HepG2 (cell line): Measurements from ENCODE around the gene MGST2. TPM values are rescaled to one million over a fixed set of nuclear protein-coding genes. Genes with fewer than 3 reads are reported as not detected.

Source experiments
- AHDC1 ChIP-seq: sonication (generic); formaldehyde crosslinking; IDR thresholded peaks from 2 replicates; pipeline ENCODE4 v1.5.1; 2020; ENCODE audit warnings: mild to moderate bottlenecking, missing genetic modification reagents, borderline replicate concordance
- DRAP1 ChIP-seq: IDR thresholded peaks from 2 replicates; pipeline ENCODE4 v1.6.1; 2016; ENCODE audit warnings: missing genetic modification reagents, missing compliant biosample characterization
- KIAA2018 ChIP-seq: sonication (generic); formaldehyde crosslinking; IDR thresholded peaks from 2 replicates; pipeline ENCODE4 v1.5.0; 2020; ENCODE audit warnings: mild to moderate bottlenecking, missing genetic modification reagents, borderline replicate concordance
- MED1 ChIP-seq: sonication (generic); formaldehyde crosslinking; IDR thresholded peaks from 2 replicates; pipeline ENCODE4 v1.4.0; 2020; ENCODE audit warnings: missing genetic modification reagents
- NR3C1 ChIP-seq: sonication (generic); formaldehyde crosslinking; IDR thresholded peaks from 2 replicates; pipeline ENCODE4 v1.4.0; 2020; ENCODE audit warnings: missing genetic modification reagents
- POLR2AphosphoS5 ChIP-seq: IDR thresholded peaks from 2 replicates; pipeline ENCODE4 v1.6.1; 2012; ENCODE audit warnings: low read depth, low read length
- RBFOX2 ChIP-seq: fragments of 200-400 bp; formaldehyde crosslinking; IDR thresholded peaks from 2 replicates; pipeline ENCODE4 v1.6.1; 2017; ENCODE audit warnings: low read depth, mild to moderate bottlenecking, low read length
- ZBTB49 ChIP-seq: sonication (generic); formaldehyde crosslinking; IDR thresholded peaks from 2 replicates; pipeline ENCODE4 v1.4.0; 2020; ENCODE audit warnings: missing genetic modification reagents, borderline replicate concordance
- ZNF224 ChIP-seq: sonication (generic); formaldehyde crosslinking; IDR thresholded peaks from 2 replicates; pipeline ENCODE4 v1.5.0; 2020; ENCODE audit warnings: mild to moderate bottlenecking, missing genetic modification reagents
- polyA plus RNA-seq, 8 experiments: library from polyadenylated mRNA; depleted of rRNA in 3 of 8; stranded (reverse) in 7 of 8; unstranded in 1 of 8; fragments of >200 nt; fragmentation: Illumina TruSeq in 4 of 8; extraction: Trizol in 4 of 8; gene quantifications; 2 replicates each; pipeline versions ENCODE4 v1.2.1 to v1.2.3, GENCODE V29; 2011 to 2016; ENCODE audit warnings: low read depth in 4 of 8, missing spikeins in 1 of 8, mixed read lengths in 1 of 8; ENCODE audit not compliant: insufficient read depth in 1 of 8
- total RNA-seq, 5 experiments: library from RNA; depleted of rRNA; stranded (reverse); fragments of >200 nt; fragmentation: Illumina TruSeq; extraction: Trizol; gene quantifications; 2 replicates each; pipeline ENCODE4 v1.2.3, GENCODE V29; 2016; ENCODE audit warnings: low read depth in 1 of 5

The MGST2 gene
- total and polyA plus RNA-seq, 2 of the 13 experiments (the other 11 are each of a cell fraction or from before 2014, with no cell fraction given) = 205 to 416 TPM

GRCh38 chr4:139676913-139677585, 11.4 kb downstream of the MGST2 start (continued):
- TF ChIP-seq KIAA2018 (CRISPR knock-in tag) = no peak
- no peak for TF ChIP-seq MED1
- TF ChIP-seq AHDC1 (CRISPR knock-in tag) = no peak
- TF ChIP-seq ZBTB49 (CRISPR knock-in tag) = no peak
- 0 out of 2 replicates have a peak, but pooled peaks have one; percentile 20 for TF ChIP-seq RBFOX2
- TF ChIP-seq POLR2AphosphoS5 = peak; percentile 25; the same call in 1 of the 2 replicates
- TF ChIP-seq ZNF224 = no peak
- TF ChIP-seq DRAP1 = no peak
- TF ChIP-seq NR3C1 (CRISPR knock-in tag) = no peak
